Effector memory CD8-positive, alpha-beta T cell (primary cell): ENCODE data around the gene ADAM17.
"Not testable (repeated sequence)": the region's sequence is repeated elsewhere in the genome, so short reads cannot be mapped to it uniquely, and the experiment has no call there.

Source experiments
- ATAC-seq: fragments of 150-1000 bp; cut with Tn5 transposase; replicated peaks from 2 replicates; pipeline ENCODE4 v1.10.0; 2021; ENCODE audit warnings: mild to moderate bottlenecking, moderate library complexity
- DNase-seq, 3 experiments: peaks; one replicate each; pipeline ENCODE4 v3.0.0; 2021
- H3K27ac Mint-ChIP-seq, 2 donors: one replicate each; pipeline ENCODE4 v1.8.0; 2022; ENCODE audit warnings: mild to moderate bottlenecking in 2 of 2, mixed read lengths in 2 of 2, moderate library complexity in 2 of 2
- H3K27me3 Mint-ChIP-seq, 2 donors: one replicate each; pipeline ENCODE4 v1.8.0; 2022; ENCODE audit warnings: mixed read lengths in 2 of 2
- H3K36me3 Mint-ChIP-seq: one replicate; pipeline ENCODE4 v1.8.0; 2022; ENCODE audit warnings: mild to moderate bottlenecking, moderate library complexity, mixed read lengths; ENCODE audit not compliant: insufficient read depth
- H3K4me1 Mint-ChIP-seq, 2 donors: one replicate each; pipeline ENCODE4 v1.8.0; 2022; ENCODE audit warnings: low read depth in 2 of 2, mixed read lengths in 2 of 2
- H3K4me3 Mint-ChIP-seq, 2 donors: one replicate each; pipeline ENCODE4 v1.8.0; 2022; ENCODE audit warnings: mild to moderate bottlenecking in 2 of 2, mixed read lengths in 2 of 2, moderate library complexity in 2 of 2
- H3K9me3 Mint-ChIP-seq, 2 donors: one replicate each; pipeline ENCODE4 v1.8.0; 2022; ENCODE audit warnings: mixed read lengths in 2 of 2

The ADAM17 gene

DNA sequence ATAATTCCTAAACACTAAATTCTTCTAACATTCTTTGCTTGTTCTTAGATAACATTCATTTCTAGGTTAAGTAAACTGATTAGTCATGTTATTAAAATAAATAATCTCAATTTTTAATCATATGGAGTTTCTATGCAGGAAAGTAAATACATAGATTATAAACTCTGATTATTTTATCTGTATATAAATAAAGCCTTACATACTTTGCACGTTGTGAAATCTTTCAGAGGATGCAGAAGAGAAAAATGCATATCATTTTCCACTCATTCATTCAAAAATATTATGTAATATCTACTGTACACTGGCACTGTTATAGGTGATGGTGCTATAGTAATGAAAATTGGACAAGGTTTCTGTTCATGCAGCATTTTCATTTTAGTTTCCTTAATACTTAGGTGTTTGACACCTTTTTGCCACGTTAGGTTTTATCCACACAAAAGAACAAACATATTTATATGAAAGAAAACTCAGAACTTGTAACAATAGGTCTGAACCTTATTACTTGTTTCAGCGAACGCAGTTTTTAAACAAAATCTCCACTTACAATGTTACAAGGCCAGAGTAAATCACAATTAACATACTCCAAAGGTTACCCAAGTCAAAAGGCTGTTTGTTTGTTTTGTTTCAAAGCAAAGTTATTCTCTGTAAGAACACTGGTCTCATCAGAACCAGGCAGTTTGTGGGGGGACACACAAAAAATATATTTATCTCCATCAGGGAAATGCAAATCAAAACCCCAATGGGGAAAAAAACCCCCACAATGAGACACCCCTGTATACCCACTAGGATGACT, 27.4 kb downstream of the ADAM17 start:
- H3K4me1 Mint-ChIP-seq, result no peaks in the 10 kb centered on the region
- H3K36me3 Mint-ChIP-seq, result peaks cover 64% of the 10 kb centered on the region
- H3K27me3 Mint-ChIP-seq, result no peaks in the 10 kb centered on the region
- H3K4me3 Mint-ChIP-seq, result no peak overlapping the region
- no peaks in the 10 kb centered on the region for H3K9me3 Mint-ChIP-seq
- ATAC-seq (no peak), DNase-seq (no peak)
- H3K27ac Mint-ChIP-seq, result peak overlapping the region in 1 of 2 donors; percentile 88

DNA sequence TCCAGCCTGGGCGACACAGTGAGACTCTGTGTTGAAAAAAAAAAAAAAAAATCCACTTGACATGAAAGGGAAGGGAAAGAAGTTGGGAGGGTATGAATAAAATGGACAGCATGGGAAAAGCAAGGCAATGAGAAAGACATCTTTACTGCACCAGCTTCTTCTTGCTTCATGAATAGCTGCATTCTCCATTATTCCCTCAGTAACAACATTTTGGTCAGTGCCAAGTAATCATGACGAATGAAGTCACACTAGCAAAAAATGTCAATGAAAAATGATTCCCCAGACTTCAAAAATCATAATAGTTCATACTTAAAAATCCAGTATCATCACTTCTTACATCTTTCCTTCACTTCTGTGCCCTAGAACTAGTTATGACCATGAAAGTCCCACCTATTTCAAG, 30.4 kb downstream of the ADAM17 start:
- no peaks in the 10 kb centered on the region for H3K27me3 Mint-ChIP-seq
- DNase-seq, result no peak
- peak overlapping the region in 1 of 2 donors; percentile 45 for H3K27ac Mint-ChIP-seq
- no peak overlapping the region for H3K4me3 Mint-ChIP-seq
- no peaks in the 10 kb centered on the region for H3K9me3 Mint-ChIP-seq
- H3K36me3 Mint-ChIP-seq, result peaks cover 66% of the 10 kb centered on the region
- no peaks in the 10 kb centered on the region for H3K4me1 Mint-ChIP-seq
- ATAC-seq, result no peak

DNA sequence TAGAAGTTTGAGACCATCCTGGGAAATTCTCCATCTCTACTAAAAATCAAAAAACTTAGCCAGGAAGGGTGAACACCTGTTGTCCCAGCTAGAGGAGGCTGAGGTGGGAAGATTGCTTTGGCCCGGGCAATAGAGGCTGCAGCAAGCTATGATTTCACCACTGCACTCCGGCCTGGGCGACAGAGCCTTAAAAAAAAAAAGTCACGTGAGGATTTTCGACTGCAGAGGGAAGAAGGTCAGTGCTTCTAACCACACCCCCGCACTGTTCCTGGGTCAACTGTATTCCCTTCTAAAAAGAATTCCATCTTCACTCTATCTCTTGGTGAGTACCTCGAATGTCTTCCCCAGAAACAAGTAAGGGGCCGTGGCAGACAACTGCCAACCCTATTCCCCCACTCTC, 31.3 kb downstream of the ADAM17 start:
- Mint-ChIP-seq H3K27ac (peak overlapping the region in 1 of 2 donors; percentile 45), H3K36me3 (peaks cover 60% of the 10 kb centered on the region)

DNA sequence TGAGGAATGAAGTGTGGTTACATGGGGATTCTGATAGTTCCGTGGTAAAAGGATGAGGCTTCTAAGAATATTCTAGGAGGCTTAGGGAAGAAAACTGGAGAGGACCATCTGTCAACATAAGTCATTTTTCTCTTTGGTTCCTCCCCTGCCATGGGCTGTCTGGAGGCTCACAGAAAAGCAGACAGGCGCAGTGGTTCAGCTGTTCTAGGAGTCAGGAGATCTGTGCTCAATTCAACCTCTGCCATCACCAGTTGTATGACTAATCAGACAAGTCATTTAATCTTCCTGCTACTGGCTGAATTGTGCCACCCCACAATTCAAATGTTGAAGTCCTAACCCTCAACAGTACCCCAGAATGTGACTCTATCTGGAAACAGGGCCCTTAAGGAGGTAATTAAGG, 36.4 kb downstream of the ADAM17 start:
- Mint-ChIP-seq H3K27ac (peak overlapping the region; percentile 4 to 51), H3K27me3 (no peaks in the 10 kb centered on the region), H3K9me3 (no peaks in the 10 kb centered on the region), H3K36me3 (peaks cover 67% of the 10 kb centered on the region), H3K4me3 (no peak overlapping the region), H3K4me1 (no peaks in the 10 kb centered on the region)
- no peak for ATAC-seq
- DNase-seq, result no peak

More for the DNA sequence above, 31.3 kb downstream of the ADAM17 start:
- DNase-seq (no peak), ATAC-seq (no peak)
- no peaks in the 10 kb centered on the region for H3K4me1 Mint-ChIP-seq
- no peaks in the 10 kb centered on the region for H3K9me3 Mint-ChIP-seq
- no peaks in the 10 kb centered on the region for H3K27me3 Mint-ChIP-seq
- no peak overlapping the region for H3K4me3 Mint-ChIP-seq

DNA sequence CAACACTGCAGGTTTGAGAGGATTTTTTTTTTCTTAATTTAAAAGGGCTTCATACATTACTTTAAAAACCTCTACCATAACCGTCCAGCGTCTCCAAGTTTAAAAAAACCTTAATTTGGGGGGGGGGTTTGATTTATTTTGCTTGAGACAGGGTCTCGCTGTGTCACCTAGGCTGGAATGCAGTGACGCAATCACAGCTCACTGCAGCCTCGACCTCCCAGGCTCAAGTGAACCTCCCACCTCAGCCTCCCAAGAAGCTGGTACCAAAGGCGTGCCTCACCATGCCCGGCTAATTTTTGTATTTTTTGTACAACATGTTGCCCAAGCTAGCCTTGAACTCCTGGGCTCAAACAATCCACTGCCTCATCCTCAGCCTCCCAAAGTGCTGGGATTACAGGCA, 36.9 kb downstream of the ADAM17 start:
- Mint-ChIP-seq H3K27me3 (no peaks in the 10 kb centered on the region), H3K4me3 (no peak overlapping the region), H3K27ac (no peak overlapping the region), H3K4me1 (no peaks in the 10 kb centered on the region), H3K9me3 (no peaks in the 10 kb centered on the region), H3K36me3 (peaks cover 65% of the 10 kb centered on the region)
- DNase-seq (no peak), ATAC-seq (no peak)

DNA sequence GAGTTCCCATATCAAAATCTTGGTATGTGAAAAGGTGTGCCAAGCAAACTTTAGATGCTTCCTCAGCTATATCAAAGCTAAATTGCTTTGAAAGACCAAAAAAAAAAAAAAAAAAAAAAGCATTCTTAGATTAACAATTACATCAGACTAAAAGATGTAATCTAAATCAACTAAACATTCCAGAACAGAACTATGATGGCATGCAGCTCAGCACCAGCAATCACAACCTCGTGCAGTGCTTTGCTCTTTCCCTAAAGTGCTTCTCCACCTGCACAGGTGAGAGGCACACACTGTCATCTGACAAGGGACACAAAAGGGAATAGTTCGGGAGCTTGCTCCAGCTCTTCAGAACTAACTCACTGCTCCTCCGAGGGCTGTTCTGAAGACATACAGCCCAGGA, 37.5 kb downstream of the ADAM17 start:
- DNase-seq, result no peak
- H3K4me1 Mint-ChIP-seq, result no peaks in the 10 kb centered on the region
- ATAC-seq, result no peak
- no peak overlapping the region for H3K4me3 Mint-ChIP-seq
- H3K27ac Mint-ChIP-seq, result no peak overlapping the region
- peaks cover 69% of the 10 kb centered on the region for H3K36me3 Mint-ChIP-seq
- H3K27me3 Mint-ChIP-seq, result no peaks in the 10 kb centered on the region
- H3K9me3 Mint-ChIP-seq, result no peaks in the 10 kb centered on the region

DNA sequence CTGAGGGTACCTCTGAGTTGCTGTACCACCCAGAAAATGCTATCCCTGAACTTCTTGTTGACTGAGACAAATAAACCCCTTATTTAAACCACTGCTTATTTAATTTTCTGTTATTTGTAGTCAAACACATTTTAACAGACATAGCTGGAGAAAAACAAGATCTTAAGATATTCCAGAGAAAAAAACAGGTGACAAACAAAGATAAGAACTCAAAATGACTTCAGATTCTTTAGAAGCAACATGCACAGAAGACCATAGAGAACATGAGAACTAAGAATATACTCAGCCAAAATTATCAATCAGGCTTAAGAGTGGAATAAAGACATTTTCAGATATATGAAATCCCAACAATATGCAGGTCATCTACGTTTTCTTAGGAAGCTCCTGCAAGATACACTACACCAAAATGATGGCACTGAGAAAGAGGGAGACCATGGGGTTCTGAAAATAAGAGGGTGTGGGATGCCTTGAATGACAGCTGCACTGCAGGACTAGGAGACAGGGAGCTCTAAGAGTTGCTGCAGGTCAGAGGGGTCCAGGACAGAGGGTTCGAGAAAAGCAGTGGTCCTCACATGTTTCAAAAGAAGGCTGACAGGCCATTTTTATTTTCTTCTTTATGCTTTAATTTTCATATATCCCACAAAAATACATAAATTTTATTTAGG, 38.4 kb downstream of the ADAM17 start:
- Mint-ChIP-seq H3K4me1 (no peaks in the 10 kb centered on the region), H3K36me3 (peaks cover 75% of the 10 kb centered on the region), H3K9me3 (no peaks in the 10 kb centered on the region)

DNA sequence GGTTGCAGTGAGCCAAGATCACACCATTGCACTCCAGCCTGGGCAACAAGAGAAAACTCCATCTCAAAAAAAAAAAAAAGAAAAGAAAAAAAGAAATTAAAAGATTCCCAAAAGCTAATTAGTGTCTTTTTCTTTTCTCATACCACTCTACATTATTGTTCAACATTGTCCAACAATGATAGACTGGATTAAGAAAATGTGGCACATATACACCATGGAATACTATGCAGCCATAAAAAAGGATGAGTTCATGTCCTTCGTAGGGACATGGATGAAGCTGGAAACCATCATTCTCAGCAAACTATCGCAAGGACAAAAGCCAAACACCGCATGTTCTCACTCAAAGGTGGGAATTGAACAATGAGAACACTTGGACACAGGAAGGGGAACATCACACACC, 41.7 kb downstream of the ADAM17 start:
- H3K27ac Mint-ChIP-seq, result peak overlapping the region in 1 of 2 donors; percentile 58
- H3K36me3 Mint-ChIP-seq, result peaks cover 69% of the 10 kb centered on the region
- ATAC-seq, DNase-seq, H3K4me3 Mint-ChIP-seq, H3K9me3 Mint-ChIP-seq, H3K27me3 Mint-ChIP-seq, H3K4me1 Mint-ChIP-seq: not testable (repeated sequence)

More for the DNA sequence above, 38.4 kb downstream of the ADAM17 start:
- Mint-ChIP-seq H3K27me3 (no peaks in the 10 kb centered on the region), H3K4me3 (no peak overlapping the region), H3K27ac (peak overlapping the region in 1 of 2 donors; percentile 59)
- DNase-seq (no peak), ATAC-seq (no peak)

DNA sequence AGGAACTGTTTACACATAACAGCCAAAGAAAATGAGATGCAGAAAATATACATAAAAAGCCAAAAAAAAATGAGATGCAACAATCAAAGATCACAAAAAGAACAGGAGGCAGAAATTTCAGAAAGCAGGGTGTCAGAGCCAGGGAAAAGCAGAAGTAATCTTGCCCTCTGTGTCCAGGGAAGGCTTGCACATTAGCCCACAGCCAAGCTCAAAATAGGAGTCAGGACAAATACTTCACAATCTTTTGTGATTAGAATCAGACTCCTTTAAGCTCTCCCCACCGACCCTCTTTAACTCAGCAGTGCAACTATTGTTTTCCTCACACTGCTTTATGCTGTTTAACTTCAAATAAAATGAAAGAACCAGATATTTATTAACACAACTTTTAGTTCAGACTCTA, 46.7 kb downstream of the ADAM17 start:
- DNase-seq (no peak), ATAC-seq (no peak)
- H3K4me1 Mint-ChIP-seq, result peaks cover 2 to 8% of the 10 kb centered on the region in 2 donors
- no peak overlapping the region for H3K4me3 Mint-ChIP-seq
- H3K36me3 Mint-ChIP-seq, result peaks cover 63% of the 10 kb centered on the region
- peak overlapping the region; percentile 9 to 77 for H3K27ac Mint-ChIP-seq
- H3K9me3 Mint-ChIP-seq, result no peaks in the 10 kb centered on the region
- no peaks in the 10 kb centered on the region for H3K27me3 Mint-ChIP-seq

DNA sequence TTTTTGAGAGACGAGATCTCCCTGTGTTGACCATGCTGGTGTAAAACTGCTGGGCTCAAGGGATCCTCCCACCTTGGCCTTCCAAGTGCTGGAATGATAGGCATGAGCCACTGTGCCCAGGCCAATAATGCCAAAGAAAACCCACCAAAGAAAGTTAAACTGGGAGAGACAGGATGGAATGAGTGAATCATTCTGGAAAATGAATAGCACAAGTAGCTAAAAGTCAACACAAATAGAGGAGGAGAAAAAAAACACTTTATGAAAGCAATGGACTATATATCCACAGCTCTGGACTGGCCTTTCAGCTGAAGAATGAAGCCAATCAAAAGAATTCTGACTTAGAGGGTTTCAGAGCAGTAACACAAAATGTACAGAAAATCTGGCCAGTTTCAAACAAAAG, 57.4 kb downstream of the ADAM17 start:
- Mint-ChIP-seq H3K4me3 (no peak overlapping the region), H3K4me1 (peaks cover 1 to 8% of the 10 kb centered on the region in 2 donors), H3K27ac (peak overlapping the region; percentile 74 to 79), H3K36me3 (peaks cover 67% of the 10 kb centered on the region), H3K9me3 (no peaks in the 10 kb centered on the region), H3K27me3 (no peaks in the 10 kb centered on the region)
- ATAC-seq (no peak), DNase-seq (no peak)

DNA sequence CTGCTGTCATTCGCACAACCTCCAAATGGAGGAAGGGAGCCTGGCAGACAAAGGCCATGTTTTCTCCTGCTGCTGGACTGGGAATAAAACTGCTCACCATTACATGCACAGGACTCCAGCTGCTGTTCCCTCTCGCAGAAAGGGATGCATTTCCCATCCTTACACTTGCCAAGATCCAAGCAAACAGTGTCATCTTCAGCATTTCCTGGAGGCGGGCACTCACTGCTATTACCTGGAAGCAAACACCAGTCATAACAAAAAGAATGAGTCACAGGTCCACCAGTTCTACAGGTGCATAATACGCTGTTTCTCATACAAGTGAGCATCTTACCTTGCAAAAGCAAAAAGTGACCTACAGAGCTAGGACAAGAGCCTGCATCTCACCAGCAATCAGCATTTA, 58.6 kb downstream of the ADAM17 start:
- peak overlapping the region; percentile 74 to 79 for H3K27ac Mint-ChIP-seq
- no peaks in the 10 kb centered on the region for H3K27me3 Mint-ChIP-seq
- no peaks in the 10 kb centered on the region for H3K9me3 Mint-ChIP-seq
- H3K36me3 Mint-ChIP-seq, result peaks cover 56% of the 10 kb centered on the region
- no peak for ATAC-seq
- H3K4me3 Mint-ChIP-seq, result no peak overlapping the region
- no peak for DNase-seq
- peaks cover 1 to 12% of the 10 kb centered on the region in 2 donors for H3K4me1 Mint-ChIP-seq

DNA sequence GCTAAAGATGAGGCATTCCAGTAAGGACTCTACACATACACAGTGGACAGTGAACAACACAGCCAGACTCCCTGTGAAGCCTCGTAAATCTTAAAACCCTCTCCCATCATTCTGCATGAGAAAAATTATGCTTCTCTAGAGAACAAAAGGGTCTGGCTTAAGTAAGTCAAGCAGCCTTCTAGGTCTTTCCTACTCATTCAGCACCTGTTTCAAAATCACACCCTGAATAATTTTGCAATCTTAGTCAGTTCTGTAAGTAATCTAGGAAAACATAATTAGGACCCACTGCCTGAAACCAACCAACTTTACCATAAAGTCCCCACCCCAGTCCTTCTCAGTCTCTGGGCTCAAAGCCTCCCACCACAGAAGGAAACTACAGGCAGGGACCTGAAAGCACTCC, 61.5 kb downstream of the ADAM17 start:
- Mint-ChIP-seq H3K4me3 (no peak overlapping the region), H3K4me1 (peaks cover 1 to 12% of the 10 kb centered on the region in 2 donors), H3K27ac (peak overlapping the region; percentile 64 to 82), H3K27me3 (no peaks in the 10 kb centered on the region), H3K36me3 (peaks cover 55% of the 10 kb centered on the region), H3K9me3 (no peaks in the 10 kb centered on the region)
- no peak for ATAC-seq
- DNase-seq, result no peak

DNA sequence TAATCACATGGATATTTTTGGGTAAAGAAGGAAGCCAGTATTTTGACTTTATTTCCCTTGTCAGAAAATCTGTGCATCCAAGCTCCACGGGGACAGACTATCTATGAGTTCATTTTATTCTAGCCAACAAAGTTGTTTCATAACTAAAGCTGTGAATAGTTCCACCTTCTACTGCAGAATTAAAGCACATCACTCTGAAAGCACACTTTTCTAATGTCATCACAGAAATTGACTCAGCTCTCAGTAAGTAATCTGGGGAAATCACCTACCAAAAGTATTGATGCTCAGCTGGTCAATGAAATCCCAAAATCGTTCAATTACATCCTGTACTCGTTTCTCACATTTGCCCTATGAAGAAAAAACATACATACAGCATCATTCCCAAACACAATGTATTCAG, 62.2 kb downstream of the ADAM17 start:
- Mint-ChIP-seq H3K9me3 (no peaks in the 10 kb centered on the region), H3K4me3 (no peak overlapping the region), H3K36me3 (peaks cover 58% of the 10 kb centered on the region), H3K27ac (peak overlapping the region; percentile 64 to 82), H3K4me1 (peaks cover 1 to 18% of the 10 kb centered on the region in 2 donors), H3K27me3 (no peaks in the 10 kb centered on the region)
- ATAC-seq, result no peak
- no peak for DNase-seq

DNA sequence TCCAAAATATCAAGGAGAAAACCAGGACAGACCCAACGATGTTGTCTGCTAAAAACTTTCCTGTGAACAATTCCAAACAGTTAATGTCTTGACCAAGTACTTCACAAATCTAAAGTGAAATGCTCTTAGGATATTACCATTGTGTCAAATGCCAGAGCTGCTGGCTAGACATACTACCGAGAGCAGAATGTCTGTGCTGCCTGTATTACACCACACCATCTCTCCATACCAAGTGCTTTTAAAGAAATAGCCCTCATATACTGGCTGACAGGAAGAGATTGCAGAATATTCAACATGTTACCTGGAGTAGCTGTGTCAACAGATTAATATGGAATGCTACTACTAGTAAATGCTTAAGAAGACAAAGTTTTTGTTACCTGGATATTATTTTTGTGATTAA, 62.7 kb downstream of the ADAM17 start:
- DNase-seq (no peak), ATAC-seq (no peak)
- Mint-ChIP-seq H3K36me3 (peaks cover 59% of the 10 kb centered on the region), H3K9me3 (no peaks in the 10 kb centered on the region), H3K4me1 (peaks cover 1 to 19% of the 10 kb centered on the region in 2 donors), H3K4me3 (no peak overlapping the region), H3K27me3 (no peaks in the 10 kb centered on the region), H3K27ac (peak overlapping the region in 1 of 2 donors; percentile 82)
